Naive thymus-derived CD8-positive, alpha-beta T cell (primary cell): ENCODE data around the gene CANX. TPM values are rescaled to one million over a fixed set of nuclear protein-coding genes. Genes with fewer than 3 reads are reported as not detected.
"Not testable (repeated sequence)": the region's sequence is repeated elsewhere in the genome, so short reads cannot be mapped to it uniquely, and the experiment has no call there.

ENCODE experiments used
- ATAC-seq, 2 donors: fragments of 150-1000 bp; cut with Tn5 transposase in 1 of 2; sonication (Bioruptor Pico), chemical (Tn5 transposase) in 1 of 2; 1 replicate in 1 of 2; 2 replicates in 1 of 2; pipeline ENCODE4 v1.10.0; 2021; ENCODE audit warnings: mild to moderate bottlenecking in 2 of 2, moderate library complexity in 2 of 2
- POLR2A ChIA-PET: fragments of 350-600 bp; sonication (Branson Sonifier 250); formaldehyde crosslinking; loops from one replicate; lab custom pipeline; 2021; ENCODE audit warnings: antibody characterized with exemption; lab: Charles Lee
- DNase-seq, 10 donors: peaks; one replicate each; pipeline versions ENCODE4 v3.0.0 to v3.0.0-alpha.2; 2020 to 2022
- H3K27ac Mint-ChIP-seq, 10 donors: one replicate each; pipeline ENCODE4 v1.8.0; 2020 to 2022; ENCODE audit warnings: mild to moderate bottlenecking in 10 of 10, mixed read lengths in 10 of 10, moderate library complexity in 4 of 10, inconsistent platforms in 1 of 10
- H3K27me3 Mint-ChIP-seq, 5 donors: one replicate each; pipeline ENCODE4 v1.8.0; 2021 to 2022; ENCODE audit warnings: mixed read lengths in 5 of 5
- H3K36me3 Mint-ChIP-seq, 3 donors: one replicate each; pipeline ENCODE4 v1.8.0; 2020 to 2022; ENCODE audit warnings: mixed read lengths in 3 of 3, mild to moderate bottlenecking in 2 of 3, inconsistent platforms in 1 of 3
- H3K4me1 Mint-ChIP-seq, 4 donors: one replicate each; pipeline ENCODE4 v1.8.0; 2021 to 2022; ENCODE audit warnings: mixed read lengths in 4 of 4
- H3K4me3 Mint-ChIP-seq, 10 donors: one replicate each; pipeline ENCODE4 v1.8.0; 2020 to 2022; ENCODE audit warnings: mild to moderate bottlenecking in 10 of 10, mixed read lengths in 10 of 10, moderate library complexity in 6 of 10, inconsistent platforms in 1 of 10
- H3K9me3 Mint-ChIP-seq, 9 donors: one replicate each; pipeline ENCODE4 v1.8.0; 2020 to 2022; ENCODE audit warnings: mixed read lengths in 9 of 9, mild to moderate bottlenecking in 3 of 9, inconsistent platforms in 1 of 9, moderate library complexity in 1 of 9
- polyA plus RNA-seq, 3 donors: library from polyadenylated mRNA; unstranded; fragments of 300-500 nt; fragmentation: Illumina TruSeq; gene quantifications; one replicate each; pipeline ENCODE4 v1.2.3, GENCODE V29; 2021
- total RNA-seq, 8 experiments: library from RNA in 2 of 8; stranded (reverse) in 2 of 8; gene quantifications; one replicate each; pipeline ENCODE4 v1.2.3 and lab custom pipeline; 2021 to 2026

Gene CANX
- total RNA-seq (100 to 1,000 TPM; 219 to 225 TPM), polyA plus RNA-seq (100 to 1,000 TPM; 172 to 220 (median 190) TPM), total RNA-seq (lab: John Stamatoyannopoulos, UW) (271 to 965 (median 530) reads per million in 6 experiments)

- Mint-ChIP-seq H3K9me3 (no peaks in the 10 kb centered on the region), H3K4me3 (peak within 1 kb of the TSS; percentile 90 to 99 (median 97))
Observed at GRCh38 chr5:179698935-179699615, at the start of gene CANX. CANX (plus strand) TSS chr5:179698967; CDS start chr5:179705682, 6,715 bp downstream.

DNA sequence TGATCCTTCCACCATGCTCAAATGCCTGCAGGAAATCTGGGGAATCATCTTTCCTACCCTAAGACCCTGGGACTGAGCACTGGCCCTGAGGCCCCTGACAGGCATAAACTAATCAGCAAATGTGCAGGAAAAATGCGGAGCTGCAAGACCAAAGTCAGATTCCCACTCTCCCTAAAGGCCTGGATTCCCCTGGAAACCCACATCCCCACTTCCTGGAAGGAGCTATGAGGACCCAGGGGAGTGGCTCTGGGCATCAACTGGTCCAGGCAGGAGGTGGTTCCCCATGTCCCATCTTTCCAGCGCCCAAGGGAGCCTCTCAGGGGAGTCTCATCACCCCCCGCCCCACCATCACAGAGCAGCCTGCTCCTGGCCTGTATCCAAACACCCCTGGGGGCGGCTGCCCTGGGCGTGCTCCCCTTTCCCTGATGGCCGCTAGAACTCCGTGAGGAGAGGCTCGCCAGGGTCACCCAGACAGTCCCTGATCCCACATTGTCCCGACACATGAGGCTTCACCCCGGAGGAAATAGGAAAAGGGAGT is 49.5 kb upstream of the CANX start:
- ATAC-seq, H3K27ac Mint-ChIP-seq: not testable (repeated sequence)

More at GRCh38 chr5:179698935-179699615, at the start of gene CANX:
- POLR2A ChIA-PET, result interaction anchor here (0.6 to 3.3 kb wide), 6 partner anchors 20 to 372 kb away, joined by 3 to 25 read pairs (median 6); partner anchors contain the start of genes HNRNPH1, MAML1 and RNF130
- DNase-seq (no peak), ATAC-seq (no peak)
- H3K4me1 Mint-ChIP-seq, result peaks cover 24 to 62% (median 51%) of the 10 kb centered on the region in 4 donors
- peak within 1 kb of the TSS; percentile 94 to 99 (median 99) for H3K27ac Mint-ChIP-seq
- H3K27me3 Mint-ChIP-seq, result no peaks in the 10 kb centered on the region
- peaks cover 0 to 15% (median 0%) of the 10 kb centered on the region in 3 donors for H3K36me3 Mint-ChIP-seq

GRCh38 chr5:179650245-179650644 is 48.5 kb upstream of the CANX start:
- not testable (repeated sequence) for H3K36me3 Mint-ChIP-seq, H3K27me3 Mint-ChIP-seq, ATAC-seq, DNase-seq, H3K27ac Mint-ChIP-seq, H3K9me3 Mint-ChIP-seq, H3K4me3 Mint-ChIP-seq, H3K4me1 Mint-ChIP-seq
- POLR2A ChIA-PET, result interaction anchor here (0.8 kb wide), 1 partner anchor 27 kb away, joined by 3 read pairs; the partner anchor contains the start of gene HNRNPH1

More for the DNA sequence above, 49.5 kb upstream of the CANX start:
- H3K36me3 Mint-ChIP-seq, H3K4me1 Mint-ChIP-seq, H3K4me3 Mint-ChIP-seq, H3K27me3 Mint-ChIP-seq, H3K9me3 Mint-ChIP-seq, POLR2A ChIA-PET, DNase-seq: not testable (repeated sequence)

DNA sequence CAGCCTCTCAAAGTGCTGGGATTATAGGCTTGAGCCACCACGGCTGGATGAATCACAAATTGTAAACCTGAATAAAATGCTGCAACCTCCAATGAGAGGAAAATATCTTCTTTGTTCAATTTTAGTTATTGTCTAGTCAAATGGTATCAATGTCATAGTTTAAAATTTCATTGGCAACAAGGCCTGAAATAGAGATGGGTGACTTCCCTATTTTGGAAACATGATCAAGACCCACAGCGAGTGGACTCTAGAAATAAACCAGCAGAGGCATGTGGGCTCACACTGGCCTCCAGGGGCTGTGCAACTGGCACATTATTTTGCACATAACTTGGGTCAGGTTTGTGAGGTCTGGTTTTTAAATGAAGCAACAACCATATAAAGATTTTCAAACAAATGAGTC is 45.6 kb upstream of the CANX start:
- DNase-seq, H3K36me3 Mint-ChIP-seq, H3K9me3 Mint-ChIP-seq, H3K27me3 Mint-ChIP-seq, H3K27ac Mint-ChIP-seq, H3K4me3 Mint-ChIP-seq, POLR2A ChIA-PET, ATAC-seq, H3K4me1 Mint-ChIP-seq: not testable (repeated sequence)

- H3K36me3 Mint-ChIP-seq, H3K27ac Mint-ChIP-seq, H3K9me3 Mint-ChIP-seq, POLR2A ChIA-PET, H3K27me3 Mint-ChIP-seq, H3K4me1 Mint-ChIP-seq: not testable (repeated sequence)
- H3K4me3 Mint-ChIP-seq, result peak overlapping the region in 1 of 10 donors; percentile 79
- peak in 2 of 10 donors; percentile 13 to 19 for DNase-seq
- ATAC-seq, result peak; percentile 96 to 97
Observed at GRCh38 chr5:179657302-179658178, 41.2 kb upstream of the CANX start.

GRCh38 chr5:179658179-179658856 is 40.4 kb upstream of the CANX start:
- H3K9me3 Mint-ChIP-seq, H3K27me3 Mint-ChIP-seq, H3K4me1 Mint-ChIP-seq, H3K36me3 Mint-ChIP-seq: not testable (repeated sequence)
- ATAC-seq (peak; percentile 71 to 74), DNase-seq (peak in 2 of 10 donors; percentile 23)
- H3K4me3 Mint-ChIP-seq, result peak overlapping the region; percentile 63 to 80 (median 73)
- H3K27ac Mint-ChIP-seq, result peak overlapping the region in 3 of 10 donors; percentile 7 to 57 (median 52)
- POLR2A ChIA-PET, result interaction anchor here (0.7 kb wide), 1 partner anchor 20 kb away, joined by 9 read pairs; no protein-coding TSS in a partner anchor

DNA sequence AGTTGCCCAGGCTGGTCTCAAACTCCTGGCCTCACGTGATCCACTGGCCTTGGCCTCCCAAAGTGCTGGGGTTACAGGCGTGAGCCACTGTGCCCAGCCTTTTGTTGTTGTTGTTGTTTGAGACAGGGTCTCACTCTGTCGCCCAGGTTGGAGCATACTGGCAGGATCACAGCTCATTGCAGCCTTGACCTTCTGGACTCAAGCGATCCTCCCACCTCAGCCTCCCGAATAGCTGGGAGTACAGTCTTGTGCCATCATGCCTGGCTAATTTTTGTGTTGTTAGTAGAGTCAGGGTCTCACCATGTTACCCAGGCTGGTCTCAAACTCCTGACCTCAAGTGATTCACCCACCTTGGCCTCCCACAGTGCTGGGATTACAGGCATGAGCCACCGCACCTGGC is 37.1 kb upstream of the CANX start:
- POLR2A ChIA-PET, H3K27me3 Mint-ChIP-seq, DNase-seq, H3K4me1 Mint-ChIP-seq, H3K27ac Mint-ChIP-seq, H3K9me3 Mint-ChIP-seq, ATAC-seq: not testable (repeated sequence)
- H3K4me3 Mint-ChIP-seq, result peak overlapping the region in 1 of 10 donors; percentile 24
- H3K36me3 Mint-ChIP-seq, result peaks cover 0 to 11% (median 0%) of the 10 kb centered on the region in 3 donors

GRCh38 chr5:179668391-179668790 is 30.4 kb upstream of the CANX start:
- no peaks in the 10 kb centered on the region for H3K9me3 Mint-ChIP-seq
- H3K27ac Mint-ChIP-seq, result no peak overlapping the region
- peak; percentile 53 to 64 for ATAC-seq
- no peaks in the 10 kb centered on the region for H3K4me1 Mint-ChIP-seq
- peak in 5 of 10 donors; percentile 24 to 35 (median 31) for DNase-seq
- POLR2A ChIA-PET, result no interaction called here
- H3K27me3 Mint-ChIP-seq, result peaks cover 0 to 1% (median 0%) of the 10 kb centered on the region in 5 donors
- H3K4me3 Mint-ChIP-seq, result no peak overlapping the region
- H3K36me3 Mint-ChIP-seq, result peaks cover 0 to 7% (median 0%) of the 10 kb centered on the region in 3 donors

GRCh38 chr5:179678223-179679013 is 20.3 kb upstream of the CANX start:
- peak overlapping the region; percentile 94 to 100 (median 96) for H3K4me3 Mint-ChIP-seq
- H3K36me3 Mint-ChIP-seq, result peaks cover 0 to 3% (median 0%) of the 10 kb centered on the region in 3 donors
- POLR2A ChIA-PET, result interaction anchor here (0.6 to 4.8 kb wide), 13 partner anchors 11 to 1474 kb away, joined by 3 to 39 read pairs (median 8); partner anchors contain the start of genes CANX, HNRNPAB, HNRNPH1 and MAML1
- H3K27me3 Mint-ChIP-seq, result no peaks in the 10 kb centered on the region
- ATAC-seq (peak; percentile 85 to 87), DNase-seq (peak; percentile 87 to 95 (median 92))
- H3K27ac Mint-ChIP-seq, result peak overlapping the region; percentile 93 to 99 (median 97)
- peaks cover 17 to 50% (median 31%) of the 10 kb centered on the region in 4 donors for H3K4me1 Mint-ChIP-seq
- no peaks in the 10 kb centered on the region for H3K9me3 Mint-ChIP-seq

- H3K4me1 Mint-ChIP-seq, result peaks cover 17 to 52% (median 31%) of the 10 kb centered on the region in 4 donors
- peak overlapping the region; percentile 84 to 99 (median 96) for H3K27ac Mint-ChIP-seq
- POLR2A ChIA-PET, result interaction anchor here (0.7 to 4.8 kb wide), 12 partner anchors 12 to 161 kb away, joined by 3 to 39 read pairs (median 7); partner anchors contain the start of genes CANX, HNRNPH1, MAML1 and RUFY1
- H3K36me3 Mint-ChIP-seq, result peaks cover 0 to 3% (median 0%) of the 10 kb centered on the region in 3 donors
- ATAC-seq (peak; percentile 23 to 41), DNase-seq (peak in 9 of 10 donors; percentile 41 to 78 (median 52))
- no peaks in the 10 kb centered on the region for H3K9me3 Mint-ChIP-seq
- no peaks in the 10 kb centered on the region for H3K27me3 Mint-ChIP-seq
- peak overlapping the region; percentile 94 to 100 (median 96) for H3K4me3 Mint-ChIP-seq
Observed at GRCh38 chr5:179679014-179679674, 19.6 kb upstream of the CANX start.
